ENCODE data around the gene ARL2.
"Not testable (repeated sequence)": the region's sequence is repeated elsewhere in the genome, so short reads cannot be mapped to it uniquely, and the experiment has no call there.

ARL2 gene

GRCh38 chr11:65008873-65009272, 5.1 kb upstream of the ARL2 start:
- no peak for FAIRE-seq

- FAIRE-seq = no peak
Observed at GRCh38 chr11:65013130-65013887, 651 bp upstream of the ARL2 start.

- FAIRE-seq = no peak
Observed at GRCh38 chr11:65014726-65015227, 817 bp downstream of the ARL2 start.

- no peak for FAIRE-seq
Observed at GRCh38 chr11:65016705-65017104, 2.7 kb downstream of the ARL2 start.

- FAIRE-seq = no peak
Observed at GRCh38 chr11:65017937-65018336, 4.0 kb downstream of the ARL2 start.

- FAIRE-seq = no peak
Observed at GRCh38 chr11:65019824-65020223, 5.9 kb downstream of the ARL2 start.

GRCh38 chr11:65021003-65021402, 7.0 kb downstream of the ARL2 start:
- no peak for FAIRE-seq

- no peak for FAIRE-seq
Observed at GRCh38 chr11:65021509-65021908, 7.5 kb downstream of the ARL2 start.

- FAIRE-seq = not testable (repeated sequence)
Observed at GRCh38 chr11:65023502-65023901, 9.5 kb downstream of the ARL2 start.

GRCh38 chr11:65026810-65027209, 12.8 kb downstream of the ARL2 start:
- FAIRE-seq = no peak

- FAIRE-seq = no peak
Observed at GRCh38 chr11:65027213-65028067, 13.5 kb downstream of the ARL2 start, which contains the start of gene SNX15. SNX15 (plus strand) TSS chr11:65027439; CDS start chr11:65027538, 99 bp downstream.

GRCh38 chr11:65032216-65032615, 18.3 kb downstream of the ARL2 start:
- FAIRE-seq = no peak

GRCh38 chr11:65034423-65034822, 20.5 kb downstream of the ARL2 start:
- no peak for FAIRE-seq

GRCh38 chr11:65035579-65035978, 21.6 kb downstream of the ARL2 start:
- FAIRE-seq = no peak

- FAIRE-seq = no peak
Observed at GRCh38 chr11:65036931-65037330, 23.0 kb downstream of the ARL2 start.

- FAIRE-seq = no peak
Observed at GRCh38 chr11:65040520-65040846, 26.5 kb downstream of the ARL2 start.

- peak; percentile 97 for FAIRE-seq
Observed at GRCh38 chr11:65040847-65041622, 27.1 kb downstream of the ARL2 start, which contains the start of gene SAC3D1. SAC3D1 (plus strand) TSS chr11:65041210; CDS start chr11:65041293, 83 bp downstream.

- FAIRE-seq = no peak
Observed at GRCh38 chr11:65042891-65043290, 28.9 kb downstream of the ARL2 start.

GRCh38 chr11:65043881-65044501, 30.0 kb downstream of the ARL2 start:
- FAIRE-seq = no peak

- no peak for FAIRE-seq
Observed at GRCh38 chr11:65045061-65045460, 31.1 kb downstream of the ARL2 start.

GRCh38 chr11:65045728-65046127, 31.8 kb downstream of the ARL2 start:
- FAIRE-seq = no peak

GRCh38 chr11:65047581-65048422, 33.8 kb downstream of the ARL2 start:
- no peak for FAIRE-seq
